H1 (cell line): ENCODE measurements around the gene SERINC5. TPM values are rescaled to one million over a fixed set of nuclear protein-coding genes. Genes with fewer than 3 reads are reported as not detected.
A peak's percentile ranks its signal among the peaks of the same experiment; 100 is the strongest.

Experiments used
- CTCF ChIA-PET: fragments of 300-600 bp; sonication (Branson Sonifier 250); formaldehyde crosslinking; loops from one replicate; lab custom pipeline; 2021; ENCODE audit not compliant: partially characterized antibody; lab: Charles Lee
- POLR2A ChIA-PET: fragments of 300-600 bp; sonication (Branson Sonifier 250); formaldehyde crosslinking; loops from one replicate; lab custom pipeline; 2021; ENCODE audit warnings: inconsistent platforms; ENCODE audit not compliant: partially characterized antibody; lab: Charles Lee
- DNase-seq, 2 experiments: peaks; one replicate each; pipeline versions ENCODE4 v3.0.0 to v3.0.0-alpha.2; 2010 to 2022; ENCODE audit warnings: low spot score in 2 of 2, low read depth in 1 of 2, mixed read lengths in 1 of 2
- FAIRE-seq: peaks from 2 replicates; lab custom pipeline; 2011; peaks lifted over from hg19 to GRCh38; lab: Jason Lieb, UNC
- H2AFZ ChIP-seq: 2 replicates; pipeline ENCODE4 v1.8.1; 2012; ENCODE audit warnings: low read length, inconsistent platforms
- H2AK5ac ChIP-seq: 2 replicates; pipeline ENCODE4 v1.6.1; 2013; ENCODE audit warnings: low read depth, low read length
- H2BK120ac ChIP-seq: replicated peaks from 2 replicates; pipeline ENCODE3; 2013; ENCODE audit warnings: low read depth, low read length, inconsistent platforms
- H2BK12ac ChIP-seq: 2 replicates; pipeline ENCODE4 v1.6.1; 2013; ENCODE audit warnings: low read depth, low read length
- H2BK15ac ChIP-seq: 2 replicates; pipeline ENCODE4 v1.6.1; 2013; ENCODE audit warnings: low read length
- H2BK20ac ChIP-seq: 2 replicates; pipeline ENCODE4 v1.6.1; 2013; ENCODE audit warnings: low read length
- H2BK5ac ChIP-seq: 2 replicates; pipeline ENCODE4 v1.6.1; 2013; ENCODE audit warnings: low read depth, low read length
- H3K14ac ChIP-seq: 2 replicates; pipeline ENCODE4 v1.6.1; 2013; ENCODE audit warnings: inconsistent platforms; ENCODE audit not compliant: insufficient read length
- H3K18ac ChIP-seq: 2 replicates; pipeline ENCODE4 v1.6.1; 2013; ENCODE audit warnings: low read length; ENCODE audit errors: extremely low read depth
- H3K23ac ChIP-seq: 2 replicates; pipeline ENCODE4 v1.6.1; 2013; ENCODE audit warnings: inconsistent platforms; ENCODE audit not compliant: insufficient read length
- H3K23me2 ChIP-seq: 2 replicates; pipeline ENCODE4 v1.6.1; 2013; ENCODE audit warnings: low read depth, low read length
- H3K27ac ChIP-seq: 2 replicates; pipeline ENCODE4 v1.6.1; 2011; ENCODE audit warnings: low read depth, low read length, inconsistent platforms
- H3K27me3 ChIP-seq, 4 experiments: replicated peaks in 1 of 4; 1 replicate in 1 of 4; 2 replicates in 3 of 4; pipeline versions ENCODE4 v1.6.1 to v1.8.1; 2011 to 2013; ENCODE audit warnings: low read length in 3 of 4, mild to moderate bottlenecking in 3 of 4, inconsistent platforms in 2 of 4, mixed read lengths in 2 of 4, moderate library complexity in 1 of 4; ENCODE audit not compliant: control insufficient read depth in 3 of 4, insufficient read depth in 3 of 4; ENCODE audit errors: extremely low read depth in 1 of 4
- H3K36me3 ChIP-seq, 4 experiments: 2 replicates each; pipeline versions ENCODE4 v1.6.1 to v1.8.1; 2011 to 2013; ENCODE audit warnings: mild to moderate bottlenecking in 4 of 4, low read length in 3 of 4, moderate library complexity in 2 of 4, control low read depth in 1 of 4, inconsistent platforms in 1 of 4; ENCODE audit not compliant: insufficient read depth in 4 of 4, control insufficient read depth in 2 of 4
- H3K4ac ChIP-seq: replicated peaks from 2 replicates; pipeline ENCODE3; 2013; ENCODE audit warnings: low read length, low read depth, mixed read lengths, inconsistent platforms; ENCODE audit not compliant: insufficient read length
- H3K4me1 ChIP-seq, 4 experiments: replicated peaks in 1 of 4; 1 replicate in 1 of 4; 2 replicates in 3 of 4; pipeline versions ENCODE4 v1.6.1 to v1.8.1; 2011 to 2013; ENCODE audit warnings: low read length in 3 of 4, inconsistent platforms in 2 of 4, mixed read lengths in 1 of 4; ENCODE audit not compliant: insufficient read depth in 4 of 4, control insufficient read depth in 3 of 4
- H3K4me2 ChIP-seq, 2 experiments: 2 replicates each; pipeline versions ENCODE4 v1.6.1 to v1.8.1; 2011 to 2013; ENCODE audit warnings: low read depth in 2 of 2, low read length in 2 of 2, control low read depth in 1 of 2, inconsistent platforms in 1 of 2, mild to moderate bottlenecking in 1 of 2; ENCODE audit not compliant: insufficient read depth in 1 of 2
- H3K4me3 ChIP-seq, 4 experiments: fragments of 200-600, 300-600 bp in 1 of 4; sonication (generic), shearing (Covaris generic), sonication (Bioruptor Twin) in 1 of 4; 2 replicates each; pipeline versions ENCODE4 v1.5.1 to v1.8.1; 2011 to 2016; ENCODE audit warnings: low read length in 4 of 4, low read depth in 3 of 4, control low read depth in 2 of 4, inconsistent platforms in 2 of 4, mild to moderate bottlenecking in 2 of 4, mixed read lengths in 1 of 4, moderate library complexity in 1 of 4; ENCODE audit not compliant: insufficient read depth in 2 of 4; ENCODE audit errors: extremely low read depth in 1 of 4
- H3K56ac ChIP-seq: replicated peaks from 2 replicates; pipeline ENCODE3; 2013; ENCODE audit warnings: low read depth, mild to moderate bottlenecking, mixed read lengths, low read length, inconsistent platforms; ENCODE audit not compliant: insufficient read length
- H3K79me1 ChIP-seq: 2 replicates; pipeline ENCODE4 v1.6.1; 2013; ENCODE audit warnings: low read depth, low read length, control low read depth
- H3K79me2 ChIP-seq, 2 experiments: 2 replicates each; pipeline versions ENCODE4 v1.6.1 to v1.8.1; 2012 to 2013; ENCODE audit warnings: low read length in 2 of 2, mild to moderate bottlenecking in 2 of 2, inconsistent platforms in 1 of 2; ENCODE audit not compliant: insufficient read depth in 2 of 2, control insufficient read depth in 1 of 2
- H3K9ac ChIP-seq, 4 experiments: replicated peaks in 1 of 4; 1 replicate in 1 of 4; 2 replicates in 3 of 4; pipeline versions ENCODE4 v1.6.1 to v1.8.1; 2011 to 2013; ENCODE audit warnings: low read depth in 3 of 4, low read length in 3 of 4, control low read depth in 2 of 4, mild to moderate bottlenecking in 2 of 4, moderate library complexity in 2 of 4, inconsistent platforms in 1 of 4; ENCODE audit errors: extremely low read depth in 1 of 4
- H3K9me3 ChIP-seq, 2 experiments: 2 replicates each; pipeline versions ENCODE4 v1.6.1 to v1.8.1; 2012 to 2013; ENCODE audit warnings: mild to moderate bottlenecking in 2 of 2, moderate library complexity in 2 of 2, control low read depth in 1 of 2, inconsistent platforms in 1 of 2, low read depth in 1 of 2, low read length in 1 of 2, mixed read lengths in 1 of 2; ENCODE audit not compliant: insufficient read depth in 2 of 2
- H4K20me1 ChIP-seq, 2 experiments: replicated peaks in 1 of 2; 2 replicates each; pipeline versions ENCODE3 to v1.8.1; 2011 to 2013; ENCODE audit warnings: inconsistent platforms in 2 of 2, low read length in 2 of 2, mild to moderate bottlenecking in 1 of 2; ENCODE audit not compliant: insufficient read depth in 2 of 2, control insufficient read depth in 1 of 2
- H4K5ac ChIP-seq: 2 replicates; pipeline ENCODE4 v1.6.1; 2013; ENCODE audit warnings: low read length, low read depth, mixed read lengths, inconsistent platforms; ENCODE audit not compliant: insufficient read length
- H4K8ac ChIP-seq: 2 replicates; pipeline ENCODE4 v1.8.0; 2013; ENCODE audit warnings: mild to moderate bottlenecking, moderate library complexity, low read length, inconsistent platforms; ENCODE audit not compliant: insufficient read depth; ENCODE audit errors: extremely low read depth
- H4K91ac ChIP-seq: replicated peaks from 2 replicates; pipeline ENCODE3; 2013; ENCODE audit warnings: low read length, mixed read lengths, inconsistent platforms; ENCODE audit not compliant: insufficient read length
- SP4 ChIP-seq: IDR thresholded peaks from 2 replicates; pipeline ENCODE4 v1.6.1; 2012; ENCODE audit warnings: low read length, inconsistent platforms
- TAF1 ChIP-seq: IDR thresholded peaks from 2 replicates; pipeline ENCODE4 v1.6.1; 2011; ENCODE audit warnings: mild to moderate bottlenecking, low read depth, low read length
- TEAD4 ChIP-seq: IDR thresholded peaks from 2 replicates; pipeline ENCODE4 v1.6.1; 2012; ENCODE audit warnings: low read depth, low read length, inconsistent platforms, mixed read lengths
- WGBS, 2 experiments: shearing (Covaris generic) in 1 of 2; methylation state at CpG; one replicate each; pipeline versions ENCODE4 v1.1.6 to v1.1.7; 2013 to 2015; ENCODE audit warnings: low lambda C conversion rate in 2 of 2, mixed read lengths in 2 of 2, inconsistent platforms in 1 of 2, low coverage in 1 of 2, missing lambda C conversion rate in 1 of 2; ENCODE audit not compliant: insufficient replicate concordance in 2 of 2, insufficient coverage in 1 of 2, insufficient read length in 1 of 2; ENCODE audit errors: extremely low coverage in 1 of 2, missing lambda C conversion rate in 1 of 2; 5-methylcytosine and 5-hydroxymethylcytosine counted together
- polyA plus RNA-seq, 7 experiments: library from polyadenylated mRNA; depleted of rRNA in 3 of 7; stranded (reverse) in 5 of 7; unstranded in 2 of 7; fragments of >200 nt in 5 of 7; fragments of 200-250 nt in 2 of 7; gene quantifications; 1 replicate in 5 of 7; 2 replicates in 1 of 7; 4 replicates in 1 of 7; pipeline versions ENCODE4 v1.2.1 to v1.2.3, GENCODE V29; 2011 to 2013; ENCODE audit warnings: missing spikeins in 2 of 7, mixed read lengths in 2 of 7
- total RNA-seq: library from RNA; stranded (reverse); fragmentation: NEBNext Ultra II Directional; extraction: Animal tissue kit (Norgen Biotek cat#: 25700); gene quantifications from 2 replicates; pipeline ENCODE4 v1.2.1, GENCODE V29; 2021

The SERINC5 gene
- total and polyA plus RNA-seq, 2 of the 8 experiments (the other 6 are each of a cell fraction or from before 2014, with no cell fraction given), result 32.2 to 149 TPM

DNA sequence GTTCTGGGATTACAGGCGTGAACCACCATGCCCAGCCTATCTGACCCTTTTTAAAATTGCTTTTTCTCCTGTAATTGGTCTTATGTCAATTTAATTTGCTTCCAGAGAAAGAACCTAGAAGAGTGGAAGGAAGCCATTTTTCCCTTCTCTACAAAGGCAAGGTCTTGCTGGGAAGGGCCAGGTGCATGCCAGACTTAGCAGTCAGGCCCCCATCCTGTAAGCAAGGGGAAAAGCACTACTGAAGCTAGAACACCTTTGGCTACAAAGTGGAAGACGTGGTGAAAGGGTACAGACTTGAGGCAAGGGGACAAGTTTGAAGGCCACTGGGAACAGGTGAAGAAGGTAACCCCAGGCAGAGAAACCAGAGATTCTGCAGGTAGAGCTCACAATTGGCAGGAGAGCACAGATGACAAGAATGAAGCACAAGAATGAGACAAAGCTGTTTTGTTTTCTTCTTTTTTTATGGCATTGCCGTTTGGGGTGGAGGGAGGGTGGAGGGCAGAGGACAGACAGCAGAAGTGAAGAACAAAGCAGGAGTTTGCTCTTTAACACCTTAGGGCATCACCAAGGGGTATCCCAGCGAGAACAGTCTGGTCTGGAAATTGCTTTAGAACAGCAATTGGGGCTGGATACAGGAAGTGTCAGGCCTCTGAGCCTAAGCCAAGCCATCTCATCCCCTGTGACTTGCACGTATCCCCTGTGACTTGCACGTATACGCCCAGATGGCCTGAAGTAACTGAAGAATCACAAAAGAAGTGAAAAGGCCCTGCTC lies 72.9 kb downstream of the SERINC5 start:
- H4K91ac ChIP-seq, result peak overlapping the region; percentile 95
- peak overlapping the region; percentile 100 for H2BK5ac ChIP-seq
- peak overlapping the region; percentile 10; the same call in 1 of the 2 replicates for H2BK15ac ChIP-seq
- no peak overlapping the region for H2AFZ ChIP-seq
- peaks cover under 1 to 50% of the 10 kb centered on the region in 2 experiments; a peak in 2 of 4 replicates for H3K79me2 ChIP-seq
- H2BK120ac ChIP-seq, result peak overlapping the region; percentile 38
- peak overlapping the region; percentile 100 for H2AK5ac ChIP-seq
- no peaks in the 10 kb centered on the region for H4K20me1 ChIP-seq
- ChIA-PET CTCF (interaction anchor here (0.9 to 2.5 kb wide), 4 partner anchors 71 to 91 kb away, joined by 3 to 6 read pairs (median 3); no protein-coding TSS in a partner anchor), POLR2A (interaction anchor here (0.8 to 9.5 kb wide), 14 partner anchors 8 to 91 kb away, joined by 3 to 113 read pairs (median 4); partner anchors contain the start of gene SERINC5)
- peaks cover 25 to 46% (median 37%) of the 10 kb centered on the region in 4 experiments for H3K4me1 ChIP-seq
- H3K18ac ChIP-seq, result peak overlapping the region; percentile 99
- H3K14ac ChIP-seq, result no peak overlapping the region
- H3K27ac ChIP-seq, result peak overlapping the region; percentile 77
- H4K8ac ChIP-seq, result no peak overlapping the region; the same call in 1 of the 2 replicates
- H2BK12ac ChIP-seq, result peak overlapping the region; percentile 100
- H3K23me2 ChIP-seq, result no peaks in the 10 kb centered on the region; the same call in 1 of the 2 replicates
- FAIRE-seq (no peak), DNase-seq (peak in 1 of 2 experiments; percentile 47)
- 30% methylated on average over 7 of the region's 7 CpGs; no CpG with 5 or more reads in 1 of the 2 experiments for WGBS, 2 experiments
- H3K9ac ChIP-seq, result peak overlapping the region in 3 of 4 experiments; percentile 25 to 59 (median 39); a peak in 5 of 7 replicates
- H4K5ac ChIP-seq, result peak overlapping the region; percentile 57
- H3K79me1 ChIP-seq, result no peaks in the 10 kb centered on the region; the same call in 1 of the 2 replicates
- H3K36me3 ChIP-seq, result peaks cover 0 to under 1% (median 0%) of the 10 kb centered on the region in 4 experiments; a peak in 2 of 8 replicates
- H2BK20ac ChIP-seq, result peak overlapping the region; percentile 98
- H3K4ac ChIP-seq, result peak overlapping the region; percentile 79
- peak overlapping the region; percentile 12 for H3K56ac ChIP-seq
- peak overlapping the region; percentile 26 to 51 for H3K4me2 ChIP-seq
- peak overlapping the region in 1 of 4 experiments; percentile 7; a peak in 2 of 8 replicates for H3K4me3 ChIP-seq
- no peaks in the 10 kb centered on the region for H3K9me3 ChIP-seq
- H3K23ac ChIP-seq, result no peak overlapping the region
- H3K27me3 ChIP-seq, result no peaks in the 10 kb centered on the region
- TF ChIP-seq TAF1 (peak; percentile 37; the same call in 1 of the 2 replicates), TEAD4 (no peak), SP4 (no peak)
